GM12874 (cell line): ENCODE data around the gene SLC36A4.

Experiments used
- CTCF ChIP-seq: IDR thresholded peaks from 2 replicates; pipeline ENCODE4 v1.5.1; 2011; ENCODE audit warnings: low read depth, mild to moderate bottlenecking, control low read depth, low read length, moderate library complexity; ENCODE audit not compliant: insufficient read depth

The SLC36A4 gene

GRCh38 chr11:93209466-93209865 lies 11.7 kb upstream of the SLC36A4 start:
- no peak for TF ChIP-seq CTCF

GRCh38 chr11:93208663-93209270 lies 11.0 kb upstream of the SLC36A4 start:
- TF ChIP-seq CTCF = no peak

GRCh38 chr11:93199616-93200015 lies 1.8 kb upstream of the SLC36A4 start:
- no peak for TF ChIP-seq CTCF

- no peak for TF ChIP-seq CTCF
Observed at GRCh38 chr11:93198215-93198845, 539 bp upstream of the SLC36A4 start.

- TF ChIP-seq CTCF = no peak
Observed at GRCh38 chr11:93196816-93197379, 893 bp downstream of the SLC36A4 start.

- no peak for TF ChIP-seq CTCF
Observed at GRCh38 chr11:93194673-93195291, 3.0 kb downstream of the SLC36A4 start.

- TF ChIP-seq CTCF = no peak
Observed at GRCh38 chr11:93193731-93194130, 4.1 kb downstream of the SLC36A4 start.
